ENCODE results near the gene APP.

- TF ChIP-seq POLR2A (IDR thresholded peaks at IDR 0.05): no peak
- no peak for TF ChIP-seq CTCF (IDR thresholded peaks at IDR 0.05)
- TF ChIP-seq POLR2AphosphoS5 (IDR thresholded peaks at IDR 0.05): no peak
- no peak for TF ChIP-seq EP300 (IDR thresholded peaks at IDR 0.05)
These were observed 51.5 kb downstream of the APP start for GRCh38 chr21:26118938-26119540.
